Measurements from ENCODE around the gene CDK5RAP1.

Gene CDK5RAP1

DNA sequence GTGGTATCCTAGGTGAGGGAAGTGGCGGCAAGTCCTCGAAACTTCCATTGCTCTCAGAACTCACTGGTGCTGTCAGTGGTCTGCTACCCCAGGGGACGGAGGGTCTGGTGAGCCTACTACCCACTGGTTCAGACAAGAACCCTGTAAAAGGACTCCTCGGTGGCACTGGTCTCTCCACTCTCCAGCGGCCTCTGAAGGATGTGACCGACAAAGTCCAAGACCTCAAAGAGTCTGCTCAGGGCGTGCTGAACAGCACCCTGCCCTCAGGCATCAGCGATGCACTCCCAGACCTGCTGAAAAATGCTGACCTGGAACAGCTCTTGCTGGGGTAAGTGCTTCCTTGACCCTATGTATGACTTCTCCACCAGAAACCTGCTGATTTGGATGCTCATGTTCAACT lies 51.8 kb downstream of the CDK5RAP1 start:
- ATAC-seq: no peak

DNA sequence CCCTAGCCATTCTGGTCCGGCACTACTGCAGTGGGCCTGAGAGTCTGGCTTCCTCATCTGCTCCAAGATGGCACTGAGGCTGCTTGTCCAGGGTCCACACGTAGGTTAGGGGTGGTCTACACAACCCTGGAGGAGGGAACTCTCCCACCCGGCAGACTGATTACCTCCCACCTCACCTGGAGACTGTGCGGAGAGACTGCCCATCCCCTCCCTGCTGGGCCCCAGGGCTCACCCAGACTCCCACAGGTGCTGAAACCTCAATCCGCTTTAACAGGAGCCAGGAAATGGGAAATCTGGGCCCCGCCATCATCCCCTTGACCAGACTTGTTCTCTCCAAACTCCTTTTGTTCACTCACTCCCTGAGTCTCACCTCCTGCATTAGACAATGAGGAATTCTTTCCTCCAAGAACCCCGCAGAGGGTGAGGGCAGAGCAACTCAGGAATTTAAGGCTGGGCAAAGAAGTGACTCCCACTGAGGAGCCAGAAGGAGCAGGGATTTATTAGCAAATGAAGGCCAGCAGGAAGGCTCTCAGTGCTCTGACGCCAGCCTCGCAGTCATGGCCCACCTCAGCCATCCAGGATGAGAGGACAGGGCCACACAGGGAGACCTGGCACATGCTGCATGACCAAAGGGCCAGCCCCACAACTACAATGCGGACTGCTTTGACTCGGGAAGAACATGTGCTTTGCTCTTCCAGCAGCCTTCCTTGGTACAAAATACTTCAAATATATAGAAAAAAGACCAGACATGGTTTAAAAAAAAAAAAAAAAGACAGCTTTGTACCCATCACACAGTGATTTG lies 53.0 kb downstream of the CDK5RAP1 start:
- ATAC-seq: no peak
- TF ChIP-seq TCF4 (CRISPR knock-in tag; IDR thresholded peaks at IDR 0.05; ENCODE audit: borderline replicate concordance) (no peak), RARB (CRISPR knock-in tag; IDR thresholded peaks at IDR 0.05) (no peak), ZFP3 (CRISPR knock-in tag; IDR thresholded peaks at IDR 0.05) (no peak), ZNF565 (CRISPR knock-in tag; conservative IDR thresholded peaks at IDR 0.05; ENCODE audit: low read depth) (no peak), ESRRG (CRISPR knock-in tag; IDR thresholded peaks at IDR 0.05) (no peak), ZNF70 (CRISPR knock-in tag; IDR thresholded peaks at IDR 0.05) (no peak), ZNF8 (CRISPR knock-in tag; IDR thresholded peaks at IDR 0.05) (no peak), ZFP30 (CRISPR knock-in tag; IDR thresholded peaks at IDR 0.05) (no peak), CSDC2 (CRISPR knock-in tag; IDR thresholded peaks at IDR 0.05) (no peak), SNAI2 (CRISPR knock-in tag; IDR thresholded peaks at IDR 0.05) (no peak)
- TF ChIP-seq, protein P1, sequence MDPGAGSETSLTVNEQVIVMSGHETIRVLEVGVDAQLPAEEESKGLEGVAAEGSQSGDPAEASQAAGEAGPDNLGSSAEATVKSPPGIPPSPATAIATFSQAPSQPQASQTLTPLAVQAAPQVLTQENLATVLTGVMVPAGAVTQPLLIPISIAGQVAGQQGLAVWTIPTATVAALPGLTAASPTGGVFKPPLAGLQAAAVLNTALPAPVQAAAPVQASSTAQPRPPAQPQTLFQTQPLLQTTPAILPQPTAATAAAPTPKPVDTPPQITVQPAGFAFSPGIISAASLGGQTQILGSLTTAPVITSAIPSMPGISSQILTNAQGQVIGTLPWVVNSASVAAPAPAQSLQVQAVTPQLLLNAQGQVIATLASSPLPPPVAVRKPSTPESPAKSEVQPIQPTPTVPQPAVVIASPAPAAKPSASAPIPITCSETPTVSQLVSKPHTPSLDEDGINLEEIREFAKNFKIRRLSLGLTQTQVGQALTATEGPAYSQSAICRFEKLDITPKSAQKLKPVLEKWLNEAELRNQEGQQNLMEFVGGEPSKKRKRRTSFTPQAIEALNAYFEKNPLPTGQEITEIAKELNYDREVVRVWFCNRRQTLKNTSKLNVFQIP (CRISPR knock-in tag; IDR thresholded peaks at IDR 0.05; ENCODE audit: borderline replicate concordance, low read depth): no peak
- TF ChIP-seq, protein P2, sequence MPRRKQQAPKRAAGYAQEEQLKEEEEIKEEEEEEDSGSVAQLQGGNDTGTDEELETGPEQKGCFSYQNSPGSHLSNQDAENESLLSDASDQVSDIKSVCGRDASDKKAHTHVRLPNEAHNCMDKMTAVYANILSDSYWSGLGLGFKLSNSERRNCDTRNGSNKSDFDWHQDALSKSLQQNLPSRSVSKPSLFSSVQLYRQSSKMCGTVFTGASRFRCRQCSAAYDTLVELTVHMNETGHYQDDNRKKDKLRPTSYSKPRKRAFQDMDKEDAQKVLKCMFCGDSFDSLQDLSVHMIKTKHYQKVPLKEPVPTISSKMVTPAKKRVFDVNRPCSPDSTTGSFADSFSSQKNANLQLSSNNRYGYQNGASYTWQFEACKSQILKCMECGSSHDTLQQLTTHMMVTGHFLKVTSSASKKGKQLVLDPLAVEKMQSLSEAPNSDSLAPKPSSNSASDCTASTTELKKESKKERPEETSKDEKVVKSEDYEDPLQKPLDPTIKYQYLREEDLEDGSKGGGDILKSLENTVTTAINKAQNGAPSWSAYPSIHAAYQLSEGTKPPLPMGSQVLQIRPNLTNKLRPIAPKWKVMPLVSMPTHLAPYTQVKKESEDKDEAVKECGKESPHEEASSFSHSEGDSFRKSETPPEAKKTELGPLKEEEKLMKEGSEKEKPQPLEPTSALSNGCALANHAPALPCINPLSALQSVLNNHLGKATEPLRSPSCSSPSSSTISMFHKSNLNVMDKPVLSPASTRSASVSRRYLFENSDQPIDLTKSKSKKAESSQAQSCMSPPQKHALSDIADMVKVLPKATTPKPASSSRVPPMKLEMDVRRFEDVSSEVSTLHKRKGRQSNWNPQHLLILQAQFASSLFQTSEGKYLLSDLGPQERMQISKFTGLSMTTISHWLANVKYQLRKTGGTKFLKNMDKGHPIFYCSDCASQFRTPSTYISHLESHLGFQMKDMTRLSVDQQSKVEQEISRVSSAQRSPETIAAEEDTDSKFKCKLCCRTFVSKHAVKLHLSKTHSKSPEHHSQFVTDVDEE (CRISPR knock-in tag; IDR thresholded peaks at IDR 0.05): no peak

More for the DNA sequence above, 51.8 kb downstream of the CDK5RAP1 start:
- no peak for TF ChIP-seq CSDC2 (CRISPR knock-in tag; IDR thresholded peaks at IDR 0.05)
- no peak for TF ChIP-seq ZNF565 (CRISPR knock-in tag; conservative IDR thresholded peaks at IDR 0.05; ENCODE audit: low read depth)
- no peak for TF ChIP-seq TCF4 (CRISPR knock-in tag; IDR thresholded peaks at IDR 0.05; ENCODE audit: borderline replicate concordance)
- TF ChIP-seq OSR1 (CRISPR knock-in tag; IDR thresholded peaks at IDR 0.05): no peak
- TF ChIP-seq ZNF70 (CRISPR knock-in tag; IDR thresholded peaks at IDR 0.05): no peak
- TF ChIP-seq ZFP3 (CRISPR knock-in tag; IDR thresholded peaks at IDR 0.05): no peak
- TF ChIP-seq, protein P3, sequence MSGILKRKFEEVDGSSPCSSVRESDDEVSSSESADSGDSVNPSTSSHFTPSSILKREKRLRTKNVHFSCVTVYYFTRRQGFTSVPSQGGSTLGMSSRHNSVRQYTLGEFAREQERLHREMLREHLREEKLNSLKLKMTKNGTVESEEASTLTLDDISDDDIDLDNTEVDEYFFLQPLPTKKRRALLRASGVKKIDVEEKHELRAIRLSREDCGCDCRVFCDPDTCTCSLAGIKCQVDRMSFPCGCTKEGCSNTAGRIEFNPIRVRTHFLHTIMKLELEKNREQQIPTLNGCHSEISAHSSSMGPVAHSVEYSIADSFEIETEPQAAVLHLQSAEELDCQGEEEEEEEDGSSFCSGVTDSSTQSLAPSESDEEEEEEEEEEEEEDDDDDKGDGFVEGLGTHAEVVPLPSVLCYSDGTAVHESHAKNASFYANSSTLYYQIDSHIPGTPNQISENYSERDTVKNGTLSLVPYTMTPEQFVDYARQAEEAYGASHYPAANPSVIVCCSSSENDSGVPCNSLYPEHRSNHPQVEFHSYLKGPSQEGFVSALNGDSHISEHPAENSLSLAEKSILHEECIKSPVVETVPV (CRISPR knock-in tag; IDR thresholded peaks at IDR 0.05): no peak
- no peak for TF ChIP-seq ARNTL (CRISPR knock-in tag; IDR thresholded peaks at IDR 0.05; ENCODE audit: borderline replicate concordance, low read depth)
- no peak for TF ChIP-seq ZC3H10 (CRISPR knock-in tag; IDR thresholded peaks at IDR 0.05)
- TF ChIP-seq, protein P4, sequence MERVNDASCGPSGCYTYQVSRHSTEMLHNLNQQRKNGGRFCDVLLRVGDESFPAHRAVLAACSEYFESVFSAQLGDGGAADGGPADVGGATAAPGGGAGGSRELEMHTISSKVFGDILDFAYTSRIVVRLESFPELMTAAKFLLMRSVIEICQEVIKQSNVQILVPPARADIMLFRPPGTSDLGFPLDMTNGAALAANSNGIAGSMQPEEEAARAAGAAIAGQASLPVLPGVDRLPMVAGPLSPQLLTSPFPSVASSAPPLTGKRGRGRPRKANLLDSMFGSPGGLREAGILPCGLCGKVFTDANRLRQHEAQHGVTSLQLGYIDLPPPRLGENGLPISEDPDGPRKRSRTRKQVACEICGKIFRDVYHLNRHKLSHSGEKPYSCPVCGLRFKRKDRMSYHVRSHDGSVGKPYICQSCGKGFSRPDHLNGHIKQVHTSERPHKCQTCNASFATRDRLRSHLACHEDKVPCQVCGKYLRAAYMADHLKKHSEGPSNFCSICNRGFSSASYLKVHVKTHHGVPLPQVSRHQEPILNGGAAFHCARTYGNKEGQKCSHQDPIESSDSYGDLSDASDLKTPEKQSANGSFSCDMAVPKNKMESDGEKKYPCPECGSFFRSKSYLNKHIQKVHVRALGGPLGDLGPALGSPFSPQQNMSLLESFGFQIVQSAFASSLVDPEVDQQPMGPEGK (CRISPR knock-in tag; IDR thresholded peaks at IDR 0.05; ENCODE audit: borderline replicate concordance): no peak
- no peak for TF ChIP-seq GLIS3 (CRISPR knock-in tag; IDR thresholded peaks at IDR 0.05)

DNA sequence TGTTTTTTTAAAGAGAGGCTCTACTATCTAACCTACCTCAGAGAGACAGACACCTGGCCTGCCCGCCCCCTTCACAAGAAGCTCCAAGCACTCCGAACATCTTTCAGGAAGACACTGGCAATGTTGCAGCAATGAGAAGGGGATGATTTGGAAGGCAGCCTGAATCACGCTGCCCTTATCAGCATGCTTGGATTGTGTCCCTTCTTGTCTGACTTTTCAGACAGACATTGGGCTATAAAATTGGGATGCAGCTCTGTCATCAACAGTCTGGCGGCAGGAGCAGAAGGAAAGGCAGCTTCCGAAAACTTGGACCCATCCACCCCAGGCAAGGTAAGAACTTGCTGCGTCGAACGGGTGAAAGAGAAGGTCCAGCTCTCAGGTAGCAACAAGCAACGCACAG lies 56.0 kb downstream of the CDK5RAP1 start:
- ATAC-seq: no peak
- TF ChIP-seq BACH2 (CRISPR knock-in tag; IDR thresholded peaks at IDR 0.05; ENCODE audit: borderline replicate concordance) (no peak), OSR1 (CRISPR knock-in tag; IDR thresholded peaks at IDR 0.05) (no peak), ZNF8 (CRISPR knock-in tag; IDR thresholded peaks at IDR 0.05) (no peak), ZC3H10 (CRISPR knock-in tag; IDR thresholded peaks at IDR 0.05) (no peak), ZNF70 (CRISPR knock-in tag; IDR thresholded peaks at IDR 0.05) (no peak)
- TF ChIP-seq, protein P4 (CRISPR knock-in tag; IDR thresholded peaks at IDR 0.05; ENCODE audit: borderline replicate concordance): no peak
